GDM1 (cell line): ENCODE results near the gene BROX.
"Not testable (repeated sequence)": the region's sequence is repeated elsewhere in the genome, so short reads cannot be mapped to it uniquely, and the experiment has no call there.

Experiments
- DNase-seq: peaks from one replicate; lab custom pipeline; 2025; lab: John Stamatoyannopoulos, UW

BROX gene

GRCh38 chr1:222712253-222713090 lies at the start of gene BROX, which contains the start of gene AIDA:
BROX (plus strand) TSS chr1:222712564; CDS start chr1:222715700, 3,136 bp downstream.
AIDA (minus strand) TSS chr1:222712491; CDS start chr1:222712317, 174 bp downstream.
- peak; percentile 80 for DNase-seq

GRCh38 chr1:222663431-222663934 lies 48.9 kb upstream of the BROX start:
- DNase-seq: no peak

- no peak for DNase-seq
Observed at GRCh38 chr1:222665964-222666363, 46.4 kb upstream of the BROX start.

- DNase-seq: not testable (repeated sequence)
Observed at GRCh38 chr1:222668184-222668583, 44.2 kb upstream of the BROX start.

GRCh38 chr1:222669107-222669506 lies 43.3 kb upstream of the BROX start:
- not testable (repeated sequence) for DNase-seq

- no peak for DNase-seq
Observed at GRCh38 chr1:222670110-222670509, 42.3 kb upstream of the BROX start.

- DNase-seq: no peak
Observed at GRCh38 chr1:222680080-222680479, 32.3 kb upstream of the BROX start.

GRCh38 chr1:222691016-222691415 lies 21.3 kb upstream of the BROX start:
- no peak for DNase-seq

- DNase-seq: no peak
Observed at GRCh38 chr1:222694927-222695326, 17.4 kb upstream of the BROX start.

- DNase-seq: no peak
Observed at GRCh38 chr1:222696741-222697140, 15.6 kb upstream of the BROX start.

- DNase-seq: no peak
Observed at GRCh38 chr1:222697203-222697602, 15.2 kb upstream of the BROX start.

- no peak for DNase-seq
Observed at GRCh38 chr1:222697826-222698225, 14.5 kb upstream of the BROX start.

GRCh38 chr1:222702210-222702609 lies 10.2 kb upstream of the BROX start:
- DNase-seq: no peak

- DNase-seq: no peak
Observed at GRCh38 chr1:222704260-222704659, 8.1 kb upstream of the BROX start.

- DNase-seq: no peak
Observed at GRCh38 chr1:222706815-222707214, 5.5 kb upstream of the BROX start.

GRCh38 chr1:222709700-222710153 lies 2.6 kb upstream of the BROX start:
- DNase-seq: no peak

- peak; percentile 65 for DNase-seq
Observed at GRCh38 chr1:222711319-222712252, 778 bp upstream of the BROX start.

- DNase-seq: peak; percentile 90
Observed at GRCh38 chr1:222713091-222713961, 962 bp downstream of the BROX start.

GRCh38 chr1:222716393-222716792 lies 4.0 kb downstream of the BROX start:
- no peak for DNase-seq

- DNase-seq: no peak
Observed at GRCh38 chr1:222728746-222729145, 16.4 kb downstream of the BROX start.

- no peak for DNase-seq
Observed at GRCh38 chr1:222730866-222731265, 18.5 kb downstream of the BROX start.
